CD4-positive, CD25-positive, alpha-beta regulatory T cell (primary cell): ENCODE measurements around the gene THEM4. TPM values are rescaled to one million over a fixed set of nuclear protein-coding genes. Genes with fewer than 3 reads are reported as not detected.

ENCODE experiments used
- ATAC-seq, 2 donors: fragments of 150-1000 bp; cut with Tn5 transposase; one replicate each; pipeline ENCODE4 v1.10.0; 2021; ENCODE audit warnings: low read depth in 2 of 2, moderate number of reproducible peaks in 2 of 2, moderate library complexity in 1 of 2
- DNase-seq, 3 donors: peaks; one replicate each; pipeline versions ENCODE4 v3.0.0 to v3.0.0-alpha.2; 2012 to 2022; ENCODE audit warnings: mixed read lengths in 1 of 3
- H3K27ac ChIP-seq: one replicate; pipeline ENCODE4 v1.7.0; 2013; ENCODE audit warnings: mild to moderate bottlenecking, low read length; ENCODE audit not compliant: insufficient read depth, poor library complexity, severe bottlenecking
- H3K27me3 ChIP-seq: one replicate; pipeline ENCODE4 v1.7.0; 2013; ENCODE audit warnings: low read length; ENCODE audit not compliant: control insufficient read depth, insufficient read depth
- H3K36me3 ChIP-seq: one replicate; pipeline ENCODE4 v1.7.0; 2013; ENCODE audit warnings: mild to moderate bottlenecking, low read length, moderate library complexity; ENCODE audit not compliant: control insufficient read depth, insufficient read depth
- H3K4me1 ChIP-seq: 2 replicates; pipeline ENCODE4 v1.7.0; 2013; ENCODE audit warnings: mild to moderate bottlenecking, low read length; ENCODE audit not compliant: insufficient read depth, control insufficient read depth, poor library complexity, severe bottlenecking
- H3K4me3 ChIP-seq: one replicate; pipeline ENCODE4 v1.7.0; 2013; ENCODE audit warnings: low read depth, mild to moderate bottlenecking, low read length, moderate library complexity
- H3K9me3 ChIP-seq, 2 experiments: 1 replicate in 1 of 2; 2 replicates in 1 of 2; pipeline ENCODE4 v1.7.0; 2013; ENCODE audit warnings: low read length in 2 of 2, mild to moderate bottlenecking in 1 of 2, moderate library complexity in 1 of 2; ENCODE audit not compliant: control insufficient read depth in 2 of 2
- H3K27ac Mint-ChIP-seq, 3 donors: one replicate each; pipeline ENCODE4 v1.8.0; 2020 to 2022; ENCODE audit warnings: mild to moderate bottlenecking in 3 of 3, mixed read lengths in 3 of 3, moderate library complexity in 2 of 3
- H3K27me3 Mint-ChIP-seq: one replicate; pipeline ENCODE4 v1.8.0; 2022; ENCODE audit warnings: mild to moderate bottlenecking, mixed read lengths
- H3K36me3 Mint-ChIP-seq: one replicate; pipeline ENCODE4 v1.8.0; 2020; ENCODE audit warnings: mixed read lengths
- H3K4me1 Mint-ChIP-seq, 4 donors: one replicate each; pipeline ENCODE4 v1.8.0; 2020 to 2022; ENCODE audit warnings: mixed read lengths in 4 of 4, mild to moderate bottlenecking in 1 of 4
- H3K4me3 Mint-ChIP-seq, 4 donors: one replicate each; pipeline ENCODE4 v1.8.0; 2020 to 2022; ENCODE audit warnings: mild to moderate bottlenecking in 4 of 4, mixed read lengths in 4 of 4, moderate library complexity in 3 of 4
- H3K9me3 Mint-ChIP-seq, 7 donors: one replicate each; pipeline ENCODE4 v1.8.0; 2020 to 2022; ENCODE audit warnings: mixed read lengths in 7 of 7, mild to moderate bottlenecking in 3 of 7, moderate library complexity in 2 of 7
- polyA plus RNA-seq, 4 donors: library from polyadenylated mRNA; unstranded; fragments of 300-500 nt; fragmentation: Illumina TruSeq; gene quantifications; one replicate each; pipeline ENCODE4 v1.2.3, GENCODE V29; 2021
- total RNA-seq: library from RNA; stranded (reverse); gene quantifications from one replicate; pipeline ENCODE4 v1.2.3, GENCODE V29; 2022

The THEM4 gene
- total and polyA plus RNA-seq, 5 donors from 2014 or later = 69.5 to 146 (median 105) TPM

DNA sequence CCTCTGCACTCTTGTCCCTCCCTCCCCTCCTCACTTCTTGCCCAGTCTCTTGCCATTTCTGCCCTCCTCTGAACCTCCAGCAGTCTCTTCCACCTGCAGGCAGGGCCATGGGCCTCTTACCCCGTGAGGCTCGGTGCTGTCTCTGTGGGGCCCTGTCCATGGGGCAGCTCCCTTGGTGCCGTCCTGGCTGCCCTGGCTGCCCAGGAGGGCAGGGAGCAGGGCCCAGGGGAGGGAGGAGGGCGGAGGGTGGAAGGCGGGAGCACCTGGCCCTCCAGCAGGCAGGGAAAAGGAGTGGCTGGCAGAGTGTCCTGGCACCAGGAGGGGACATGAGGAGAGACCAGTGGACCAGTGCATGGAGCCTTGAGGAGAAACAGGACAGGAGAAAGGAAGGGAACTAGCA, 77.7 kb downstream of the THEM4 start, which contains the start of gene RORC:
Gene RORC (minus strand): TSS at position 198 of the 400 bp plus-strand sequence. CDS start 38 bp downstream, at position 160.
- Histone ChIP-seq H3K9me3 (no peaks in the 10 kb centered on the region), H3K4me1 (peaks cover 88% of the 10 kb centered on the region), H3K36me3 (no peaks in the 10 kb centered on the region), H3K27me3 (no peaks in the 10 kb centered on the region), H3K4me3 (peak within 1 kb of the TSS; percentile 26), H3K27ac (peak within 1 kb of the TSS; percentile 65)
- ATAC-seq (no peak), DNase-seq (no peak)
- H3K4me1 Mint-ChIP-seq = peaks cover 16 to 83% (median 41%) of the 10 kb centered on the region in 4 donors
- H3K4me3 Mint-ChIP-seq = peak within 1 kb of the TSS; percentile 74 to 83 (median 79)
- H3K27ac Mint-ChIP-seq = peak within 1 kb of the TSS; percentile 76 to 94 (median 82)
- no peaks in the 10 kb centered on the region for H3K27me3 Mint-ChIP-seq
- no peaks in the 10 kb centered on the region for H3K9me3 Mint-ChIP-seq
- no peaks in the 10 kb centered on the region for H3K36me3 Mint-ChIP-seq

DNA sequence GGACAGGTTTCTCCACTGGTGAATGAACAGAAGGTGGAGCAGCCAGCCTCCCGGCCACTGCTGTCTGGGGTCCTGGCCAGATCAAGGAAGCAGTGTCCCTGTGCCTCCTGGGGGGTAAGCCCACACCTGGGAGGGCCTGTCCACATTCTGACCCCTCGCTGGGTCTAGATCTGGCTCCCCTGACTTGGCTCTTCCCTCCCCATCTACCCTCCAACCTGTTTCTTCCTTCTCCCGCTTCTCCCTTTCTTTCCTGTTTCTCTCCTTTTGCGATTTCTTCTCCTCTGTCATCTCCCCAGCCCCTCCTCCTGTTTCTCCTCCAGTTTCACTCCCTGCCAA, 78.1 kb downstream of the THEM4 start:
- peaks cover 88% of the 10 kb centered on the region for H3K4me1 ChIP-seq

DNA sequence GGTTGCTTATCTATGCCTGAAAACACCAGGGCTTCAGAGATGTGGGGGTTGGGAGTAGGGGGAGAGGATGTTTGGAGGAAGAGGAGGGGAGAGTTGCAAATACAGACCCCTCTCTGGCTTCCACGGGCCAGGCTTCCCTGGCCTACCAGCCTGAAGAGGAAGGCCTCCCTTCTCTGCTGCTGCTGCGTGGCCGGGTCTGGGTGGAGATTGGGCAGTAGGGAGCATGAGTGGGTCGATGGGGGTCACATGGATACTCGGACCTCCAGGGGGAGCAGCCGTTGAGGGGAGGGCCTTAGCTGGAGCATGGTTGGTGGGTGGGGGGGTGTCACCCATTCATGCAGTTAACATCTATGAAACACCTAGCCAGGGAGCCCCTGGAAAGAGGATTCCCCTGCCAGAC, 79.3 kb downstream of the THEM4 start:
- no peak overlapping the region for H3K4me3 ChIP-seq
- Mint-ChIP-seq H3K36me3 (no peaks in the 10 kb centered on the region), H3K27ac (peak overlapping the region; percentile 82 to 94 (median 90)), H3K9me3 (no peaks in the 10 kb centered on the region), H3K4me1 (peaks cover 12 to 85% (median 36%) of the 10 kb centered on the region in 4 donors), H3K27me3 (no peaks in the 10 kb centered on the region), H3K4me3 (peak overlapping the region; percentile 45 to 80 (median 66))
- peaks cover 88% of the 10 kb centered on the region for H3K4me1 ChIP-seq
- no peaks in the 10 kb centered on the region for H3K27me3 ChIP-seq
- no peaks in the 10 kb centered on the region for H3K36me3 ChIP-seq
- H3K27ac ChIP-seq = peak overlapping the region; percentile 65
- no peaks in the 10 kb centered on the region for H3K9me3 ChIP-seq
- DNase-seq (no peak), ATAC-seq (no peak)

More for the DNA sequence above, 78.1 kb downstream of the THEM4 start:
- peak overlapping the region; percentile 26 for H3K4me3 ChIP-seq
- peak overlapping the region; percentile 76 to 94 (median 82) for H3K27ac Mint-ChIP-seq
- no peaks in the 10 kb centered on the region for H3K27me3 ChIP-seq
- H3K27ac ChIP-seq = peak overlapping the region; percentile 65
- H3K4me3 Mint-ChIP-seq = peak overlapping the region; percentile 44 to 80 (median 76)
- DNase-seq = no peak
- H3K27me3 Mint-ChIP-seq = no peaks in the 10 kb centered on the region
- H3K4me1 Mint-ChIP-seq = peaks cover 12 to 83% (median 41%) of the 10 kb centered on the region in 4 donors
- H3K9me3 Mint-ChIP-seq = no peaks in the 10 kb centered on the region
- no peak for ATAC-seq
- H3K9me3 ChIP-seq = no peaks in the 10 kb centered on the region
- H3K36me3 Mint-ChIP-seq = no peaks in the 10 kb centered on the region
- no peaks in the 10 kb centered on the region for H3K36me3 ChIP-seq

DNA sequence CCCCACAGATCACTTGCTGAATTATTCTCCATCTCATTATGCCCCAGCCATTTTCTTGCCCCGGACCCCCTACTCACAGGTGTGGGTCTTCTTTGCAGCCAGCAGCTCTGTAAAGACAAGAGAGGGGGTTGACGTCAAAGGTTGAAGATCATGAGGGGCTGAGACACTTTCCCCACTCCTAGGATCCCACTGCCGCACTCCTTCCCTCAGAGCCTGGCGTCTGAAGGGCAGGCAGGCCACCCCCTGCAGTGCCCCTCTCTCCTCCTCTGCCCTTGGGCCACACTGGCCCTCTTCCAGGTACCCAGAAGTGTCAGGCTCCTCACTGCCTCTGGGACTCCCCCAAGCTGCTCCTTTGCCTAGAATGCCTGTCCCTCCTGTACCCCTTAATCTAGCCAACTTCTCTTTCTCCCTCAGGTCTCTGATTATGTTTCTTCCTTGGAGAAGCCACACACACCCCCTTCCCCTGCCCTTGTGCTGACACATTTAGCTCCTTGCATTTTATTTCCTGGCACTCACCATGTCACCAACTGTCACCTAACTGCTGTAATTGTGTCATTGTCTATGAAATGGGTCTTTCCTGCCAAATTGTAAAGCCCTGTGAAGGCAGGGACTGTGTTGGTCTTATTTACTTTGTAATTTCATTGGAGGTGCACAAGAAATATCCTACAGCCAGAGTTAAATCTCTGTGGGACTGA, 79.8 kb downstream of the THEM4 start:
- Mint-ChIP-seq H3K4me3 (peak overlapping the region; percentile 45 to 80 (median 66)), H3K4me1 (peaks cover 12 to 79% (median 35%) of the 10 kb centered on the region in 4 donors), H3K27ac (peak overlapping the region; percentile 82 to 94 (median 90)), H3K36me3 (no peaks in the 10 kb centered on the region), H3K27me3 (no peaks in the 10 kb centered on the region), H3K9me3 (no peaks in the 10 kb centered on the region)
- no peaks in the 10 kb centered on the region for H3K27me3 ChIP-seq
- H3K36me3 ChIP-seq = no peaks in the 10 kb centered on the region
- H3K4me3 ChIP-seq = peak overlapping the region; percentile 15
- no peaks in the 10 kb centered on the region for H3K9me3 ChIP-seq
- DNase-seq (peak in 1 of 3 donors; percentile 42), ATAC-seq (no peak)
- peak overlapping the region; percentile 65 for H3K27ac ChIP-seq
- H3K4me1 ChIP-seq = peaks cover 83% of the 10 kb centered on the region

DNA sequence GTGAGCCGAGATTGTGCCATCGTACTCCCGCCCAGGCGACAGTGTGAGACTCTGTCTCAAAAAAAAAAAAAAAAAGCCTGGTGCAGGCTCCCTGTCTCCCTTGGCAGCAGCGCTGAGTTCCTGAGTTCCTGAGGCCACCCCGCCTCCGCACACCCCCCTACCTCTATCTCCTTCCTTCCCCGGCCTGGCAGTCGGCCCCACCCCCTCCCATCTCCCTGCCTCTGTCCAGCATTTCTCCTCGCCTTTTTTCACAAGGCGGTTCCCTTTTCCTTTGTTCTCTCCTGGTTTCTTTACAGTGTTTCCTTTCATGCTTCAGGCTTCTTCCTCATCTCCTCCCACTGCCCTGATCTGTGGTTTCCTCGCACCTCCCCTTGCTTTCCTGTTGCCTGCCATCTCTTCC, 80.4 kb downstream of the THEM4 start:
- Histone ChIP-seq H3K4me3 (peak overlapping the region; percentile 15), H3K27ac (peak overlapping the region; percentile 65), H3K4me1 (peaks cover 81% of the 10 kb centered on the region), H3K27me3 (no peaks in the 10 kb centered on the region), H3K36me3 (no peaks in the 10 kb centered on the region), H3K9me3 (no peaks in the 10 kb centered on the region)
- Mint-ChIP-seq H3K36me3 (no peaks in the 10 kb centered on the region), H3K4me3 (peak overlapping the region; percentile 27 to 80 (median 62)), H3K4me1 (peaks cover 12 to 74% (median 34%) of the 10 kb centered on the region in 4 donors), H3K27me3 (no peaks in the 10 kb centered on the region), H3K9me3 (no peaks in the 10 kb centered on the region), H3K27ac (peak overlapping the region; percentile 82 to 94 (median 82))
- ATAC-seq = no peak
- DNase-seq = no peak

DNA sequence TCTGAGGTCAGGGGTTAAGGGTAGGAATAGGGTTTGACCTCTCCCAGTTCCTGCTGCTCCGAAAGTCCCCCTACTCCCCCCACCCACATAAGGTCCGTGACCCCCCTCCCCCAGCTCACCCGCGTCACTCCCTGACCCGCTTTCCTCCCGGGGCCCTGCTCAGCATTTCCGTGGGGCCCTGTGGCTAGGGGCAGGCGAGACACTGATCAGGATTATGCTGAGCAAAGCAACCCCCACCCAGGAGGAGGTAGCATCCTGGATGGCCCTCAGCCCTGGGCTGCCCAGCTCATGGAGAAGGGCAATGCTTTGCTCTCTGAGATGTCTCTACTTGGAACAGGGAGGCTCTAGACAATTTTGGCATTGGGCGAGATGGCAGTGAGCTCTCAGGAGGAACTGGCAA, 81.5 kb downstream of the THEM4 start:
- Histone ChIP-seq H3K36me3 (no peaks in the 10 kb centered on the region), H3K4me3 (peak overlapping the region; percentile 48), H3K9me3 (no peaks in the 10 kb centered on the region), H3K4me1 (peaks cover 72% of the 10 kb centered on the region), H3K27me3 (no peaks in the 10 kb centered on the region), H3K27ac (peak overlapping the region; percentile 65)
- no peak for DNase-seq
- Mint-ChIP-seq H3K9me3 (no peaks in the 10 kb centered on the region), H3K27me3 (no peaks in the 10 kb centered on the region), H3K36me3 (no peaks in the 10 kb centered on the region), H3K27ac (peak overlapping the region; percentile 56 to 94 (median 82)), H3K4me1 (peaks cover 7 to 69% (median 30%) of the 10 kb centered on the region in 4 donors), H3K4me3 (peak overlapping the region; percentile 5 to 80 (median 72))
- ATAC-seq = no peak

DNA sequence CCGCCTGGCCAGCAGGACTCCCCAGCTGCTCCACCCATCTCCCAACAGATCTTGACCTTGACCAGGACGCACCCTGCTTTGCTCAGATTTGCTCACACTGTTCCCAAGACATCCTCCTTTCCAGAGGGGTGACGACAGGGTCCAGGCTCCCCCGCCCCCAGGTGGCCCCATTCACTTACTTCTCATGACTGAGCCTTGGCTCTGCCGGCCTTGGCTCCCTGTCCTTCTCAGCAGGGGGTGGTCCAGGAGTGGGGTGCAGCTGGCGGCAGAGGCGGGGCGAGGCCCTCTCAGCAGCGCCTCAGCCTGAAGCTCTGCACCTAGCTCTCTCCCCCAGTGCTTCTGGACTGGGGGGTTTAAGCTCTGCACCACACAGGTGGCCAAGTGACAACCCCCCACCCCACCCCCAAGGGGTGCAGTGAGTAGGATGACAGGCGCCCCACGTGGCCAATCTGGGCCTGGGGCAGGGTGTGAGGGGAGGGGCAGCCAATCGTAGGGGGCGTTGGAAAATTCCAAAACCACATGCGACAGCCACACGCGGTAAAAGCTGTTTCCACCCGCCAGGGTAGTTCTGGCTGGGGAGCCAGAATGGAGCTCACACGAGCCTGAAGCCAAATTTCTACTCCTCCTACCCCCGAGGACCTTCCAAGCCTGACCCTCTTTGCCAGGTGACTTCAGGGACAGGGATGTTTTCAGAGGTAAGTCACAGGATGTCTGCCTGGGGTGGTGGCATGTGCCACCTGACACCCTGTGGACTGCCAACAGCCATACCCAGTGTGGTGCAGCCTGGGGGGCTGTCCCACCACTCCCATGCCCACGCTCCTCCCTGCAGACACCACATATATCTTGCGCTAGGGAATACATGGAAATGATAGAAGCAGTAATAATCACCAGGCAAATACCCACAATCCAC, 83.3 kb downstream of the THEM4 start:
- no peak for DNase-seq
- no peaks in the 10 kb centered on the region for H3K36me3 Mint-ChIP-seq
- H3K36me3 ChIP-seq = no peaks in the 10 kb centered on the region
- H3K27me3 ChIP-seq = no peaks in the 10 kb centered on the region
- H3K9me3 ChIP-seq = no peaks in the 10 kb centered on the region
- peaks cover 7 to 71% (median 37%) of the 10 kb centered on the region in 4 donors for H3K4me1 Mint-ChIP-seq
- peak overlapping the region; percentile 91 to 93 (median 91) for H3K27ac Mint-ChIP-seq
- H3K4me1 ChIP-seq = peaks cover 68% of the 10 kb centered on the region
- H3K4me3 ChIP-seq = peak overlapping the region; percentile 19
- H3K27me3 Mint-ChIP-seq = no peaks in the 10 kb centered on the region
- H3K4me3 Mint-ChIP-seq = peak overlapping the region; percentile 77 to 87 (median 85)
- no peaks in the 10 kb centered on the region for H3K9me3 Mint-ChIP-seq
- ATAC-seq = no peak
- H3K27ac ChIP-seq = peak overlapping the region; percentile 45
